Measurements from ENCODE around the gene ARHGAP19.
"Not testable (repeated sequence)": the region's sequence is repeated elsewhere in the genome, so short reads cannot be mapped to it uniquely, and the experiment has no call there.

The ARHGAP19 gene

DNA sequence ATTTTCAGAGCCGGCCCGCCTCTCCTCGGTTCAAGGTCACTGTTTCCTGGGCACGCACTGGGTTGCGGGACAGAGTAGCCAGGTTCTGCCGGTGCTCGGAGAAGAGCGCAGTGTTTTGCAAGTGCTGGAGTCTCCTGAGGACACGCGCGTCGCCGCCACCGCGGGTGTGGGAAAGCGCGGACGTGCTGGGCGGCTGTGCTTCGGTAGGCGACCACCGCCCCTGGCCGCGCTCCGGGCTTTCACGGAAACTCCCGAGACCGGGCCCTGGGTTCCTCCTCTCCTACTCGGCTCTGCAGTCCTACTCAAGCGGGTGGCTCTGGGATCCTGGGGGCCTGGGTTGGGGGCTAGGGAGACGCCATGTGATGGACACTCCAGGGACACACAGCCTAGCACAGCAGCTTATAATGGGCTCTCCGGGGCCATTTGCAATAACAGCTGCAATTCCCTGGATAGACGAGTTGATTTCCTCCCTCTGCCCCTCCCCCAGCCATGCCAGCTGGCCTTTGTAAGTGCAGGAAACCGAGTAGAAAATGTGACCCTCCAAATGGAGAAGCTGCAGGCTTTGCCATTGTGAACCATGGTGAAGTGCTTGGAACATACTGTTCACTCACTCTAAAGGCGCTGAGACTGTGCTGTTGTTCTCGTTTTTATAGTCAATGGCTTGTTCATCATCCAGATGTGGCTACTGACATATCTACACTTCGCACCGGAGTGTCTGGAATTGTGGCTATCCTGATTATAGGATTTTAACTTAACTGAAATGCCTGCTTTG lies 28.8 kb upstream of the ARHGAP19 start:
- peak; percentile 84 for DNase-seq

DNA sequence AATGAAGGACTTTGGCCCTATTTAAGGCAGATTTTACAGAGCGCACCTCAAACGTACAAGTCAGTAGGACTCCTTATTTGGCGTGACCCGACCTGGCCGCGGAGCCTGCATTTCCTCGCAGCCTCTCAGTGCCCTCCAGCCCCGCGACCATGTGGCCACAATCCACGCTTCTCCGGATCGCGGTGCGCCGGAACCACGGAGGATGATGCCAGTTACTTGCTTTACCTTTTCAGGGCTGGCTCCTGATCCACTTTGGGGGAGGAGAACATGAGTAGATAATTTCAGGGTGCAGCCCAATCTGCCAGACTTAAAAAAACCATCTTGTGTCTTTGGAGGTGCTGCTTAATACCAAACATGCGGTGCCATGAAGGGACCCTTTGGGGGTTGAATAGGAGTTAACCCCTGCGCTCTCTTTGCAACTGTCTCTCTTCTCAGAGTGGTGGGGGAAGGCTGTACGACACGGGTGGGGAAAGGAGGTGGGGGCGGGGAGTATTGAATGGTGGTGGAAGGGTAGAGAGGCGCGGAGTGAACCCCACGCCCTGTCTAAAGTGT lies 28.1 kb upstream of the ARHGAP19 start:
- peak; percentile 74 to 82 for DNase-seq

DNA sequence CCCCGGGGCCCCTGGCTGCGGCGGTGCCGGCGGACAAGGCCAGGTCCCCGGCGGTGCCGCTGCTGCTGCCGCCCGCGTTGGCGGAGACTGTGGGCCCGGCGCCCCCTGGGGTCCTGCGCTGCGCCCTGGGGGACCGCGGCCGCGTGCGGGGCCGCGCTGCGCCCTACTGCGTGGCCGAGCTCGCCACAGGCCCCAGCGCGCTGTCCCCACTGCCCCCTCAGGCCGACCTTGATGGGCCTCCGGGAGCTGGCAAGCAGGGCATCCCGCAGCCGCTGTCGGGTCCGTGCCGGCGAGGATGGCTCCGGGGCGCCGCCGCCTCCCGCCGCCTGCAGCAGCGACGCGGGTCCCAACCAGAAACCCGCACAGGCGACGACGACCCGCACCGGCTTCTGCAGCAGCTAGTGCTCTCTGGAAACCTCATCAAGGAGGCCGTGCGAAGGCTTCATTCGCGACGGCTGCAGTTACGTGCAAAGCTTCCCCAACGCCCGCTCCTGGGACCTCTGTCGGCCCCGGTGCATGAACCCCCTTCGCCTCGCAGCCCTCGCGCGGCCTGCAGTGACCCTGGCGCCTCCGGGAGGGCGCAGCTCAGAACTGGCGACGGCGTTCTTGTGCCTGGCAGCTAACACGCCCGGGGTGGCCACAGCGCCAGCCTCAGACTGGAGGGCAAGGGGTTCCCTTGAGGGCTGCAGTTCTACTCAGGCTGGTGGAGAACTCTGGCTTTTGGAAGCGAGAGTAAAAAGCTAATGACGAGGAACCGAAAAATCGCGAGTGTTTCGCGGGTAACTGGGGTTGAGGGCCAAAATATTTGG lies 27.4 kb upstream of the ARHGAP19 start:
- DNase-seq: peak; percentile 74 to 82

DNA sequence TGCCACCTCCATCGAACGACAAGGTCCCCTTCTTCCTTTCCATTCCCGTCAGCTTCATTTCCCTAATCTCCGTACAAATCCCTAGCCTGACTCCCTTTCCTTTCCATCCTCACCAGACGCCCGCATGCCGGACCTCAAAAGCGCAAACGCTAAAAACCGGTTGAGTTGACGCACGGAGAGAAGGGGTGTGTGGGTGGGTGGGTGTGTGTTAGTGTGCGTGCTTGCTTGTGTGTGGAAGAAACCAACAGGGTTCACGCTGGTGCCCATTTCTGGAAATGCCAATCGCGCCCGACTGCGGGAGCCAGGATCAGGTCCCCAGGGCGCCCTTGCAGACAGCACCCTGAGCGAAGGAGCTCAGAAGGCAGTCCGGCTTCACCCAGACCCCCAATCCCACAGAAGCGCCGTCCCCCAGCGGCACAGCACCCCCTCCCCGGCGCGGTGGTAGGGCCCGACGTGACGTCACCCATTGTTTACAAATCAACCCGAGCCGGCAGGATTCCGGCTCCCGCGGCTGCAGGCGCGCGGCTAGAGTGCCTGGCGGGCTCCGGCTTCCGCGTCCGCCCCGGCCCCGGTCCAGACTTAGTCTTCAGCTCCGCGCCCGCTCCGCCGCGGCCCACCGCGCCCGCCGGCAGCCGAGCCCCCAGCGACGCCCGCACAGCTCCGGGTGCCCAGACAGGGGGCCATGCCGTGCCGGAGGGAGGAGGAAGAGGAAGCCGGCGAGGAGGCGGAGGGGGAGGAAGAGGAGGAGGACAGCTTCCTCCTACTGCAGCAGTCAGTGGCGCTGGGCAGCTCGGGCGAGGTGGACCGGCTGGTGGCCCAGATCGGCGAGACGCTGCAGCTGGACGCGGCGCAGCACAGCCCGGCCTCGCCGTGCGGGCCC lies 26.6 kb upstream of the ARHGAP19 start, which contains the start of gene FRAT1:
Gene FRAT1 (plus strand): TSS at position 500 of the 880 bp plus-strand sequence. CDS start 183 bp downstream, at position 683.
- DNase-seq: peak; percentile 90 to 91

DNA sequence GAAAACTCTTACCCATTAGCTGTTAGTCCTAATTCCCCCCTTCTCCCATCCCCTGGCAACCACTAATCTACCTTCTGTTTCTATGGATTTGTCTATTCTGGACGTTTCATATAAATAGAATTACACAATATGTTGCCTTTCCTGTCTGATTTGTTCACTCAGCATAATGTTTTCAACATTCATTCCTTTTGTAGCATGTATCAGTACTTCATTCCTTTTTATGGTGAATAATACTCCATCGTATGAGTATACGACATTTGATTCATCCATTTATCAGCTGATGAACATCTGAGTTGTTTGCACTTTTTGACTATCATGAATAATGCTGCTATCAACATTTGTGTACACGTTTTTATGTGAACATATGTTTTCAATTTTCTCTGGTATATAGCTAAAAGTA lies 22.2 kb upstream of the ARHGAP19 start:
- DNase-seq: no peak

DNA sequence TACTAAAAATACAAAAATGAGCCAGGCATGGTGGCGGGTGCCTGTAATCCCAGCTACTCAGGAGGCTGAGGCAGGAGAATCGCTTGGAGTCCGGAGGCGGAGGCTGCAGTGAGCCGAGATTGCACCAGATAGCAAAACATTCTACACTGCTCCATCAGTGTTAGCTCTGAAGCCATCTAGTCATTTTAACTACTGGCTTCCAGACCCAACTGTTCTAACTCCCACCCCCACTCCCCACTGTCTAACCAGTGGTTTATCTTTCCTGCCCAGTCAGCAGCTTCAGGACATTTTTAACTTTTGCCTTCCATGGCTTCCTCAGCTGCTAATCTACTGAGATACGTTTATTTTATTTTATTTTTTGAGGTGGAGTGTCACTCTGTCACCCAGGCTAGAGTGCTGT lies 20.5 kb upstream of the ARHGAP19 start:
- no peak for DNase-seq

DNA sequence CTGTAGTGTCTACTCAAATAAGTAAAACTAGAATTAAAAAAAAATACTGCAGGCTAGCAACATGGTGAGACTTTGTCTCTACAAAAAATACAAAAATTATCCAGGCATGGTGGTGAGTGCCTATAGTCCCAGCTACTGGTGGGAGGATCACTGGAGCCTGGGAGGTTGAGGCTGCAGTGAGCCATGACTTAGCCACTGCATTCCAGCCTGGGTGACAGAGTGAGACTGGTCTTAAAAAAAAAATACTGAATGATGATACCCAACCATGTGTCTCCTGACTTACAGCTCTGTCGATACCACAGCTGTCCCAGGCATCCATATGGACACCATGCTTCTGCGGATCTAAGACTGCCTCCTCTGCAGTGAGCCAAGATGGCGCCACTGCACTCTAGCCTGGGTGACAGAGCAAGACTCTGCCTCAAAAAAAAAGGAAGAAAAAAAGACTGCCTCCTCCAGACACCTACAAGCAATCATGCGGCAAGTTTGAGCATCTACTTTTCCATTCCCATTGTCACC lies 18.7 kb upstream of the ARHGAP19 start:
- DNase-seq: no peak

DNA sequence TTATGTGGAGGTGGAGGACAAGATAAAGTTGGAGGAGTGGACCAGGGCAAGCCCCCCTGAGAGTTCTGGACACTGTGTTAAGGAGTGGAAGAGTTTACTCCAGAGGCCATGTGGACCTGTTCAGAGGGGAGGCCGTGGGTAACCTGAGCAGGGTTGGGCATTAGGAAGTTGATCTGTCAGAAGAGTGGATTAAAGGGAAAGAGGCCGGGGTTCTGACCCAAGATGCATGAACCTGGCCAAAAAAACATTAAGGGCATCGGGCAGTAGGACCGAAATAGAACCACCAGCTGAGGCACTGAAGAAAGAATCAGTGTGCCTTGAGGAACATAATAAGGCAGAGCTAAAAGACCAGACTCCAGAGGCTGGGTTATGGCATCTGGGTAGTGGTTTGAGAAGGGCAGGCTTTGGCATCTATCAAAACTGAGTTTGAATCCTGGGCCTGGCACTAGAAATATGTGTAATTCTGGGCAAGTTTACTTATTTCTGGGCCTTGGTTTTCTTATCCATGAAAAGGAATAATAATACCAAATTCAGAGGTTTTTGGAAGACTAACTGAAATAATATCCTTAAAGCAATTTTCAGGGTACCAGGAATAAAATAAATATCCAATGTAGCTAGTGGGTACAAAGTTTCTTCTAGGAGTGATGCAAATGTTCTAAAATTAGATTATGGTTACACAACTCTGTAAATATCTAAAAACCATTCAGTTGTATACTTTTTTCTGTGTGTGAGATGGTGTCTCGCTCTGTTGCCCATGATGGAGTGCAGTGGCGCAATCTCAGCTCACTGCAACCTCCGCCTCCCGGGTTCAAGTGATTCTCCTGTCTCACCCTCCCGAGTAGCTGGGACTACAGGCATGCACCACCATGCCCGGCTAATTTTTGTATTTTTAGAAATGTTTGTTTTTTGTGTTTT lies 15.7 kb upstream of the ARHGAP19 start:
- no peak for DNase-seq

DNA sequence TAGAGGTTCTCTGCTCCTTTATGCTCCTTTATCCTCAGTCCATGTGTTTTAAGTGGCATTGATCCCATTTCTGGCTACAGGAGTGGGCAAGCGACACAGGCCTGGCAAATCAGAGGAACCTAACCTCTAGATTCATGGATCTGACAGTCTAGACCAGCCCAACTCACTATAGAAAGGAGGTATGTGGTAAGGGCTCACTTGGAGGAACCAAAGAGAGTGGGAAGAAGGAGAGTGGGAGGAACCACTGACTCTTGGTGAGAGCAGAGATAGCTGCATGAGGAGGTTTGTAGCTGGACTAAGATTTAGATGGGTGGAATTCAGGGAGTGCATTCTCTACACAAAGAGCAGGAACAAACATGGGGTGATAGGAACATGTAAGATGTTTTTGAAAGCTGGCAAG lies 15.0 kb upstream of the ARHGAP19 start:
- DNase-seq: no peak

DNA sequence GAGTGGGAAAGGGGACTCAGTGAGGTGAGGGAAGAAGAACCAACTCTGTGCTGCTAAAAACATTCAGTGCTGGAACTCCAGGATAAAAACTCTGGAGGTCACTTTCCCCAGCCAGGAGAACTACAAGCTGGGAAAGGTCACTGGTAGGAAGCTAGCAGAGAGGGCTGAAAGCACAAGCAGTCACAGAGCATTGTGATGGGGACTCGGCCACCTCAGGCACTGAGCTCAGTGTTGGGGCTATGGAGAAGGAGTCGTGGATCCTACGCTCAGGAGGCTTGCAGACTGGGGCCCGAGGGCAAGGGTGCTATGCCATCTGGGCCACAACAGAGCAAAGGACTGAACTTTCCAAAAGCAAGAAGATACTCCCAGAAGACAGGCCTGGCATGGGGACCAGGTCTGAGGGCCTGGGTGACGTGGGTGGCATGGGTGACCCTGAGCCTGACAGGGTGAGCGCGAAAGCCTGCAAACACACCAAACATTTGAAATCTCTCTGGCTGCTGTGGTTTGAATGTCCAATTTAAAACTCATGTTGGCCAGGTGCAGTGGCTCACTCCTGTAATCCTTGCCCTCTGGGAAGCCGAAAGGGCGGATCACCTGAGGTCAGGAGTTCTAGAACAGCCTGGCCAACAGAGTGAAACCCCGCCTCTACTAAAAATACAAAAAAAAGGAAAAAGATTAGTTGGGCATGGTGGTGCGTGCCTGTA lies 9.8 kb upstream of the ARHGAP19 start:
- no peak for DNase-seq

DNA sequence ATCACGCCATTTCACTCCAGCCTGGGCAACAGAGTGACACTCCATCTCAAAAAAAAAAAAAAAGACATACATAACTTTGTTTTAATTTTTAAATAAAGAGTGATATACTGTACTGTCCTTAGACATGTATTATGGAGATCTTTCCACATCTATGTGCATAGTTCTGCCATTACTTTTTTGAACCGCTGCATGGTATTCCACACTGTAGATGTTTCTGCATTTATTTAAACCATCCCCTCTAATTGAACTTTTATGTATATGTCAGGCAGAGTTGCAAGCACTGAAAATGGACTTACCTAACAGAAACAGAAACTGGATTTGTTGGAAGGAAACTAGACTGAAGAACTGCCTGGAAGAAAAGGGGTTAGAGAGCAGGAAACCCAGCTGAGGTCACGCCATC lies 8.5 kb upstream of the ARHGAP19 start:
- DNase-seq: no peak

DNA sequence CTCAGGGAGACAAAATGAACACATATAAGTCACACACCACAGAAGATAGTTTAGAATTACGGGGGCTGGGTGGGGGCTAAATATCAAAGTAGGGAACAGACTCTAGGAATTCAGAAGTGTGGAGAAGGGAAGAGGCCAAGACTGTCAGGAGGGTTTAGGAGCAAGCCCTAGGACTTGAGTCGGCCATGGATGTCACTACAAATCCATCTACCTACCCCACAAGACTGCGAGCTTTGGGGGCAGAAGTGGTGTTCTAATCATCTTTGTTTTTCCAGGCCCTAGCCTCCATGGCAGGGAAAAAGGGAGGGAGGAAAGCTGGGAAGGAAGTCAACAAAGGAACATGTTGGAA lies 5.8 kb upstream of the ARHGAP19 start:
- no peak for DNase-seq

DNA sequence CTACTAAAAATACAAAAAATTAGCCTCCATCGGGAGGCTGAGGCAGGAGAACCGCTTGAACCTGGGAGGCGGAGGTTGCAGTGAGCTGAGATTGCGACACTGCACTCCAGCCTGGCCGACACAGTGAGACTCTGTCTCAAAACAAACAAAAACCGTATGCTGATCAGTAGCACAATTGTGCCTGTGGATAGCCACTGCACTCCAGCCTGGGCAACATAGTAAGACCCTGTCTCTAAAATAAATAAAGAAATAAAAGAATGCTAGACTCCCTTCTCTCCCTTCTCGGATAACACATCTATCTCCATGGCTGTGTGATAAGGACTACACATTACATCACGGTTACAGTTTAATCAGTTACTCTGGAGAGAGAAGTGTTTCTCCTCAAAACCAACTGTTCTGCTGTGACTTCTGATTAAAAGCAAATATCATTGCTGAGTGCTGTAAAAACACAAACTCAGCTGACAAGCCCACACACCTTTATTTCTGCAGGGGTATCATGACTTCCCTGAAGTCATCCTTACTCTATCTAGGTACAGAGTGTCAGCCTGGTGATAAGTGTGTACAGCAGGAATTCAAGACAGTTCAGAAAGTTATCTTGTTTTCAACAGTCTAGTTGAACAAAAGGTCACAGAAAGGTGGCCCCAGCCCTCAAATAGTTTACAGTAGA lies 5.3 kb upstream of the ARHGAP19 start:
- no peak for DNase-seq

DNA sequence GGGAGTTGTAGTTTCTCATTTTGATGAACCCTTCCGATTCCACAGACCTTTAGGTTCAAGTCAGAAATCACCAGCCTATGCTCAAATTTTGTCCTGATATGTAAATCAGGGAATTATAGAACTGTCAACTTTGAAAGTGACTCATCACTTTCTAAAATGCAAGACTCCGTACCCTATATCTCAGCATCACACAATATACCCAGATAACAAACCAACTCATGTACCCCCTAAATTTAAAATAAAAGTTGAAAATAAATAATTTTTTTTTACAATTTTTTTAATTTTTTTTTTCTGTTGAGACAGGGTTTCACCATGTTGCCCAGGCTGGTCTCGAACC lies 393 bp upstream of the ARHGAP19 start:
- no peak for DNase-seq

DNA sequence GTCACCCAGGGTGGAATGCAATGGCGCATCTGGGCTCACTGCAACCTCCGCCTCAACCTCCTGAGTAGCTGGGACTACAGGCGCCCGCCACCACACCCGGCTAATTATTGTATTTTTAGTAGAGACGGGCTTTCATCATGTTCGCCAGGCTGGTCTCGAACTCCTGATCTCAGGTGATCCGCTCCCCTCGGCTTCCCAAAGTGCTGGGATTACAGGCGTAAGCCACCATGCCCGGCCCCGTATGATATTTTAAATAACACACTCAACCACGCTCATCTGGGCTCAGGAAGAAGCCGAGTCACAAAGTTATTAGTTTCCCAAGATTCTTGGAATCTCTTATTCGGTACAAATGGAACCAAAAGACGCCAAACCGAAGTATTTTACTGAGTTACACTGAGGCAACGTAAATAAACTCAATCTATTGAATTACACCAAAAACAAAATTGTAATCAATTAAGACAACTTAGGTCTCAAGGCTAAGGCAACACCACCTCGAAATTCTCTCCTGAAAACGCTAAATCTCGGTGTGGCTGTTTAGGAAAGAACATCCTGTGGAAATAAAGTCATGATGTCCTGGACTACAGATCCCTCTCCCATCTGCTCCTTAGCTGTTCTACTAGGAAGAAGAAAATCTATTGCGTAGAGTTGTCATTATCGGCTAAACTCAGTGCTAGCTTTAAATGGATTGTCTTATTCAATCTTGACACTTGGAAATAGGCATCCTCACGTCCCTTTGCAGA lies 910 bp downstream of the ARHGAP19 start:
- DNase-seq: no peak

DNA sequence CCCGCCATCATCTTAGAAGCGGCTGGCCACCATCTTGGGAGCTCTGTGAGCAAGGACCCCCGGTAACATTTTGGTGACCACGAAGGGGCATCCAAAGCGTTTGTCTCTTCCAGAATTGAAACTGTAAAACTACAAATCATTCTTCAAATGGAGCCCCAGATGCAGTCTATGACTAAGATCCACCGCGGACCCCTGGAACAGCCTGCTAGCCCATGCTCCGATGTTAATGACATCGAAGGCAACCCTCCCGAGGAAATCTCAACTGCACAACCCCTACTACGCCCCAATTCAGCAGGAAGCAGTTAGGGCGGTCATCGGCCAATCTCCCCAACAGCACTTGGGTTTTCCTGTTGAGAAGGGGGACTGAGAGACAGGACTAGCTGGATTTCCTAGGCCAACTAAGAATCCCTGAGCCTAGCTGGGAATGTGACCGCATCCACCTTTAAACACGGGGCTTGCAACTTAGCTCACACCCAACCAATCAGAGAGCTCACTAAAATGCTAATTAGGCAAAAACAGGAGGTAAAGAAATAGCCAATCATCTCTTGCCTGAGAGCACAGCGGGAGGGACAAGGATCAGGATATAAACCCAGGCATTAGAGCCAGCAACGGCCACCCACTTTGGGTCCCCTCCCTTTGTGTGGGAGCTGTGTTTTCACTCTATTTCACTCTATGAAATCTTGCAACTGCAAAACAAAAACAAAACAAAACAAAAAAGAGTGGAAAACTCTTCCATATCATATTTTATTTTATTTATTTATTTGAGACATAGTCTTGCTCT lies 1.7 kb downstream of the ARHGAP19 start:
- DNase-seq: not testable (repeated sequence)

DNA sequence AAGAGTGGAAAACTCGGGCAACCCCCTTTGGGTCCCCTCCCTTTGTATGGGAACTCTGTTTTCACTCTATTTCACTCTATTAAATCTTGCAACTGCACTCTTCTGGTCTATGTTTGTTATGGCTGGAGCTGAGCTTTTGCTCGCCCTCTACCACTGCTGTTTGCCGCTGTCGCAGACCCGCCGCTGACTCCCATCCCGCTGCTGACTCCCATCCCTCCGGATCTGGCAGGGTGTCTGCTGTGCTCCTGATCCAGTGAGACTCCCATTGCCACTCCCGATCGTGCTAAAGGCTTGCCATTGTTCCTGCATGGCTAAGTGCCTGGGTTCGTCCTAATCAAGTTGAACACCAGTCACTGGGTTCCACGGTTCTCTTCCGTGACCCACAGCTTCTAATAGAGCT lies 2.4 kb downstream of the ARHGAP19 start:
- not testable (repeated sequence) for DNase-seq

DNA sequence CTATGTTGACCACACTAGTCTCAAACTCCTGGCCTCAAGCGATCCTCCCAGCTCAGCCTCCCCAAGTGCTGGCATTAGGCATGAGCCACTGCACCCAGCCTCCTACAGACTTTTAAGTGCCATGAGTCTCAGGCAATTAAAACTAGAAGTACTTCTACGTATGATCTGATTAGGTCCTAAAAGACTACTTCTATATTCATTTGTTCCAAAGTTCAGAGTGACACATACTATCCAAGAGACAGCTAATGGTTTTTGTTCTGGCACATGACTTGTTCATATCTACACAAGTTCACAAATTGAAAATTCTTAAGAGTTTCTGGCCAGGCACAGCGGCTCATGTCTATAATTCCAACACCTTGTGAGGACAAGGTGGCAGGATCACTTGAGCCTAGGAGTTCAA lies 11.7 kb downstream of the ARHGAP19 start:
- no peak for DNase-seq
